Stimulated activated naive CD4-positive, alpha-beta T cell treated with Interleukin-2 at 50 U/mL for 16 hours (primary cell): ENCODE data around the gene LEUTX.
A peak's percentile ranks its signal among the peaks of the same experiment; 100 is the strongest.

Experiments used
- DNase-seq: peaks from one replicate; lab custom pipeline; 2025; lab: John Stamatoyannopoulos, UW

Gene LEUTX

DNA sequence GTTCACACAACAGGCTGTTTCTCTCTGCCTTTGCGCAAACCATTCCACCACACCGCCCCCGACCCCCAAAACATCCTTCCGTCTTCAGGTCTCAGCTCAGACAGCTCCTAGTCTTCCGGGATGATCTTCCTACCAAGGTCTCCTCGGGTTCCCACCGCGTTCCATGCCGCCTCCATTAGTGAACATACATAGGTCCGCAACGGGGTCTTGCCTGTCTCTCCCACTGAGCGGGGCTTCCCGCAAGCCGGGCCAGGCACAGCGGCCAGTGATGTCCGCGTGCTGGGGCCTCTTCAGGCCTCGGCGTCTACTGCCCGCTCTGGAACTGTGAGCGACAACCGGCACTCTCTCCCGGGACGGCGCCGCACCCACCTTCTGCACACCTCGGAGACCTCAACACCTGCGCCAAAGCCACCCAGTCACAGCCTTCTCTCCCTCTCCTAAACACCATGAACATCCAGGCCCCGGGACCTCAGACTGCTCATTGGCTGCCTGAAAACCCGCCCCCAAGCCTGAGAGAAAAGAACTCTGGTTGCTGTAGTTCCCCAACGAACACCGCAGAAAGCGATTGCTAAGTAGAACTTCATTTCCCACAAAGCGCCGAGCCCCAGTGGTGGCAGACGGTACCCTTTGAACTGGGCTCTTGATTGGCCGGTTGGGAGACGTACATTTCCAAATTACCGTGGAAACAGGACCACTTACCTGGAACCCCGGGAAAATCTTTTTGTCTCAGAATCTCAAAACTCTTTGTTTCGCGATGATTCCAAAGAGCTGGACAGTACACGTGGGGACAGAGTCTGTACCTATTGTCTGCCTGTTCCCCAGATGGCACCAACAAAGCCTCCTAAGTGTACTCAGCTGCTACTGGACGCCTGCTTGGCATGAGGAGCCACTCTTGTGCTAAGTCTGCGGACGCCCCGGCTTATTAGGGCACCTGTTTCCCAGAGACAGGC is 45.8 kb downstream of the LEUTX start:
- peak; percentile 89 for DNase-seq

- no peak for DNase-seq
Measured at GRCh38 chr19:39825093-39825463, 46.4 kb downstream of the LEUTX start.

DNA sequence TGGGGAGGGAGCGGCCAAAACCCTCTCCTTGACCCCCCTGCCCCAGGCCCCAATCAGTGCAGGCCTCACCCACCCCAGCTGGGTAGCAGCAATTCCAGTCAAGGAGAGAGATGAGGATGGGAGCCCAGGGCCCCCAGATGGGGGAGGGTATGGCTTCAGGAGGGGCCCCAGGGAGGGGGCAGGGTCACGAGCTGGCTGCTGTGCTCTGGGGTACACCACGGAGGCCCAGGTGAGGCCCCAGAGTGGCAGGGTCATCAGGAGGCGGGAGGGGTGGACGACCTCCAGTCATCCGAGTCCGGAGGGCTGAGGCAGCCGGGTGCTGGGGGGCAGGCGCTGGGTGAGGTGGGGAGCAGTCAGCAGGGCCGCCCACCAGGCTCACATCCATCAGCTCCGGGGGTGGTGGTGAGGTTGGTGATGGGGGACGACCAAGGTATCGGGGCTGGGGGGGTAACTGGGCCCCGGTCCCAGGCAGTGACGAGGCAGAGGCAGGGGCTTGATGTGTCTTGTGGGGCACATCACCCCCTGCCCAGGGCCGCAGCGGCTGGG is 47.0 kb downstream of the LEUTX start:
- no peak for DNase-seq

DNA sequence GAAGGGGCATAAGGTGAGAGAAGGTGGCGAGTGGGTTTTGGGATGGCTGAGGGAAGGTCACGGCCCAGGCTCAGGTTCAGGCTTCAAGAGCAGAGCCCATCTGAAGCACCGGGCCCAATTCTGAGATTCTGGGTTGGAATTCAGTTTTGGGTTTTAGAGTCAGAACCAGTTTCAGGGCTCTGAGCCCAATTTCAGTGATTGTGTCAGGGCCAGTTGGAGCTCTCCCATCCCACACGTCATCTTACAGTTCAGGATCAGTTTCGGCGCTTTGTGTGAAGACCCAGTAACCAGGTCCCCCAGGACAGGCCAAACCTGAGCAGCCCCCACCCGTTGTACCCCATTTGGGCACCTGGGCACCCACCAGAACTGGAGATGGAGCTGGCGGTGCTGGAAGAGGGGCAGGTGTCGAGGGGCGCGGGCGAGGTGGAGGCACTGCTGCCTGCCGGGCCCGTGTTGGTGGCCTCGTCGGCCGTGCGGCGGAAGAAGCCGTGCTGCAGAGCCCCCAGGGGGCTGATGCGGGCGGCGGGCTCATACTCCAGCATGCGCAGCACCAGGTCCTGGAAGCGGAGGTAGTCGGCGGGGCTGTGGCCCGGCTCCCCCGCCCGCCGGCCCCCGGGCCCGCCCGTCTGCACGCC is 47.8 kb downstream of the LEUTX start:
- no peak for DNase-seq

GRCh38 chr19:39827216-39827615 is 48.6 kb downstream of the LEUTX start:
- no peak for DNase-seq

- DNase-seq, result no peak
Measured at GRCh38 chr19:39828015-39828653, 49.5 kb downstream of the LEUTX start.

DNA sequence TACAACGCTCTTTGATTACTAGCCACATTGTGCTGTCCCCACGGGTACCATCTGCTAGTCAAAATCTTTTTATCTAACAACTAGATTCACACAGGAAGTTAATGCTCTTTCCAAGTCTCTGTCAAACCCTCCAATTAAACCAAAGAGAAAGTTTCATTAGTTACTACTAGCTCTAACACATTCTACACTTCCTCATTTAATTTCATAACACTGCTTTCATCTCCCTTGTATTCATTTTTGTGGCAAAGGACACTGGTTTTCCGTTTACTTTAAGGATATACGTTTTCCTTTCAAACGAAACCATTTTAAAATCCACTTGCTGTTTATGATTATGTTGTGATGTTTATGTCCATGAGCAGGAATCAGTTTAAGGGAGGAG is 50.0 kb downstream of the LEUTX start:
- no peak for DNase-seq

DNA sequence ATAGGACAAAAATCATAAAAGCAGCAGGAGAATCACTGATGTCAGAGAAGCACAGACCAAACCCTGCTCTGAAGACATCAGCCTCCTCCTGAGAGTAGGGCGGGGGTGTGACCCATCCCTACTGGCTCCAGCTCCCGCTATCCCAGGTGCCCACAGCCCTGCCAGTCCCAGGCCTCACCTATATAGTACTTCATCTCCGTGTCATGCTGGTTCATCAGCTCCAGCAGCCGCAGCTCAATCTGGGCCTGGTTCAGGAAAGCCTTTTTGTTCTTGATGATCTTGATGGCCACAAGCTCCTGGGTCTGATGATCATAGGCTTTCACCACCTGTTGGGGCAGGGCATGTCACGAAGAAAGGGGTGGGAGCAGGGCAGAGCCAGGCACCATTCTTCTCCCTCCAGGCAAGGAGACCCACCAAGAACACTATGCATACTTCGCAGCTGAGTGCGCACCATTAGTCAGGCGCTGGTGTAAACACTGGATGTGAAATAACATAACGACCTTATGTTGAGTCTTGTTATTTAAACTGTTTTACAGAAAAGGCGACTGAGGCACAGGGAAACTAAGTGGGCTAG is 51.1 kb downstream of the LEUTX start:
- DNase-seq, result no peak

DNA sequence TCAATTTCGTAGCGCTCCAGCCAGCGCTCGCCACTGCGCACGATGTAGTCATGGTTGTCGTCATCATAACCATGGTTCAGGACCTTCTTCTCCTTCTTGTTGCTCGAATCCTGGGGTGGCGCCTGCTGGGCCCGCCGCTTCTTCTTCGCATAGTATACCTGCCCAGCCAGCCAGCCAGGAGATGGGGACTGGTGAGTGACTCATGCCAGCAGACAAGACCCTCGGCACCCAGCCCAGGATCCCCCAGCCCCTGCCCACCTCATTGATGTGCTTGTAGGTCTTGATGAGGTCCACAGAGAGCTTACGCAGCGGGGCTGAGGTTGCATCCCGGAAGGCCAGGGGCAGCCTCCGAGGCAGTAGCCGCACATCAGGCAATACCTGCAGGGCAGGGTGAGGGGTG is 51.8 kb downstream of the LEUTX start:
- DNase-seq, result no peak

DNA sequence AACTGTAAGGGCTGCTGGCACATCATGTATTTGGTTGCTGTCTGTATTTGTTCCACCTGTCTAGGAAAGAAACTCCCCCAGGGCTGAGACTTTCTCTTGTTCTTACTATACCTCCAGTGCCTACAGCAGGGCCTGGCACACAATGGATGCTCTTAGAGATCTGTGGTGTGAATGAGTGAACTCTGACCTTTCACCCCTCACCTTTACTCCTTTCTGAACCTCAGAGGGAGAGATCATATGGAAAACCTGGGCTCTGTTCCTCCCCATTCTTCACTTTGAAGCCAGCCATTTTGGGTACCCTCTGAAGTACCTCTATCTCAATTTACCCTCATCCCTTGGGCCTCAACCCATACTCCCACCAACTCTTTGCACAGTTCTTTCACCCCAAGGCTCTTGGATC is 52.2 kb downstream of the LEUTX start:
- DNase-seq, result no peak

DNA sequence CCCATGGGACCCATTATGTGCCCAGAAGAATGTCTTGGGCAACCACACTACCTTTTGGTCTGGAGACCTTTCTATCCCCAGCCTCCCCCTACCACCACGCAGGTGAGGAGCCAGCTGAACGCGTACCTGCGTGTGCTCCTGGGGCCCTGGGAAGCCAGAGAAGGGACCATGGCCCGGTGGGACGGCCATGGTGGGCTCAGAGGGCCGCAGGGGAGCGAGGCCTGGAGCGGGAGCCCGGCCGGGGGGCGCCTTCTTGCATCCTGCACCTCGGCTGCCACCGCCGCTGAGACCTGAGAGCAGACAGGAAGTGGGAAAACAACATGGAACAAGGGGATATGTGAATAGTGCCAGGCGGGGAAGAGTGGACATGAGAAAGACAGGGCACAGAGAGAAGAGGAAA is 53.0 kb downstream of the LEUTX start:
- no peak for DNase-seq

- no peak for DNase-seq
Measured at GRCh38 chr19:39832341-39833083, 53.9 kb downstream of the LEUTX start.

GRCh38 chr19:39833160-39833463 is 54.5 kb downstream of the LEUTX start:
- DNase-seq, result no peak

GRCh38 chr19:39833464-39834286 is 55.0 kb downstream of the LEUTX start, which contains the start of gene DYRK1B:
Gene DYRK1B (minus strand): TSS chr19:39834162. CDS start chr19:39831867, 2,295 bp downstream.
- peak; percentile 95 for DNase-seq

DNA sequence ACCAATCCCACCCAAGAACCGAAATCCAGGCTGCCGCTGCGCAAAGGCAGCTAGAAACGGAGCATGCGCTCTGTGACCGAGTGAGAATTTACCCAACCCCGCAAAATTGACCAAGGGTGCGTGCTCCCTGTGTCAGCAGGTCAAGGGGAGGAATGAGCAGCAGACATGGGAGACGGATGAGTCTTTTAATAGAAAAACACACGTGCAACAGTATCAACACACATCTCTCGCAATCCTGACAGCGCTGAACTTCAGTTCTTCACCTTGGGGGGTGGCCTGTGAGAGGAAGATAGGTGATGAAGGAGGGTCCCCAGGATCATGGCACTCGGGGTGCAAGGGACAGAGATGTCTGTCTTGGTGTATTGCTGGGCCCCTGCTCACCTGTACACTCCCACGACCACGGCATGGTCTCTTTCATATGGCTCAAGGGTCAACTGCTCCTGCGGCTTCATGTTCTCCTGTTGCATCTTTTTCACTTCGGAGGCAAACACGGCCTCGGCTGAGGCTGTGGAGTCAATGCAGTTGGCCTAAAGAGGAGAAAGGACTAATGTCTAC is 55.7 kb downstream of the LEUTX start:
- peak; percentile 11 for DNase-seq
